HG03558 (cell line): ENCODE data around the gene SORBS1.

Experiments
- ATAC-seq: cut with Tn5 transposase; IDR thresholded peaks from one replicate; pipeline ENCODE4 v1.9.1; 2021; ENCODE audit warnings: moderate number of reproducible peaks; ENCODE audit not compliant: unreplicated experiment; ENCODE audit errors: extremely low read depth

SORBS1 gene

GRCh38 chr10:95264227-95265051 is 296.7 kb downstream of the SORBS1 start:
- no peak for ATAC-seq

DNA sequence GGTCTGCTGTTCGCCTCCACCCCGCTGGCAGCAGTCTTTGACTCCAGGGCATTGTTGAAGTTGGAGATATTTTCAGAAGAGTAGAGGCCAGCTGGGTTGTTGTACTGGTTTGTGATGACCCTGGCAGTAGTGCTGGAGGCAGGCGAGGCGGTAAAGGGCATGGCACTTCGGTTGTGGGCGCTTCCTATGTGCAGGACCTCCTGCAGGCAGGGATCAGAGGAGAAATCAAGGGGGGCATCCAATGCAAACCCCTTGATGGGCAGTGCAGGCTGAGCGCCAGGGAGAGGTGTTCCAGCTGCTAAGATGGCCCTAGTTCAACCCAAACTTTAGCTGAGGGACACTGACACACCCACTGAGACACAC is 297.3 kb downstream of the SORBS1 start:
- no peak for ATAC-seq

DNA sequence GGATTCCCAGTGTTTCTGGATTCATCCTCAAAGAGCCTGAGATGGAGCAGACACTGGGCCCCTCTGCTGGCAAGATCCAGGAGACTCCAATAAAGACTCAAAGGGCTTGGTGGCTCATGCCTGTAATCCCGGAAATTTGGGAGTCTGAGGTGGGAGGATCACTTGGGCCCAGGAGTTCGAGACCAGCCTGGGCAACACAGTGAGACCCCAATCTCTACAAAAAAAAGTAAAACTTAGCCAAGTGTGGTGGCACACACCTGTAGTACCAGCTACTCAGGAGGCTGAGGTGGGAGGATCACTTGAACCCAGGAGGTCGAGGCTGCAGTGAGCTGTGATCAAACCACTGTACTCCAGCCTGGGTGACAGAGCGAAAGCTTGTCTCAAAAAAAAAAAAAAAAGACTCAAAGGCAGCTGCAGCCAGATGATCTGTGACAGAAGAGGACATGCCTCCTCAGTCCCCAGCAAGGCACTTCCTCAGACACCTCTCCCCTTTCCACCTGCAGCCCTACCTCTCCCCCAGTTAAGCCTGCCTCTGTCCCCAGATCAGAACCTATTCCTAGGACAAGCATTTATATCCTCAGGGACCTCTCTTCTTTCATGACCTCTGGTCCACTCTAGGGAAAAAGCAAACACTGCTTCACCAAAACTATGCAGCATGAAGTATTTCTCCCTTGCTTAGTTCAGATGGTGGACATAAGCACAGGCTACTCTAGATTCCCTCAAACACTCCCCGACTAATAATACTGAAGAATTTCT is 298.2 kb downstream of the SORBS1 start:
- ATAC-seq, result no peak

DNA sequence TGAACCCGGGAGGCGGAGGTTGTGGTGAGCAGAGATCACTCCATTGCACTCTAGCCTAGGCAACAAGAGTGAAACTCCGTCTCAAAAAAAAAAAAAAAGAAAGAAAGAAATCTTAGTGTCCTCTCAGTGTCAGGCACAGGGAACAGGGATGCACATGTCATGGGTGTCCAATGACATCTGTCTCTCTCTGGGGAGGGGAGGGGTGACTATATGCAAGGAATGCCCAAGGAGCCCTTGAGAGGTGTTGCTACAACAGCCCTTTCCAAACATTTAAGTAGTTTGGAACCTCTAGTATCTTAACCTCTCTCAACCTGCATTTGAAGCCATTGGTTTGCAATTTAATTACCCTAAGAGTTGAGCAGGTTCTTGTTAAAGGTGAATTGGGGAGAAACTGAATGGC is 299.2 kb downstream of the SORBS1 start:
- ATAC-seq, result no peak
